SK-N-SH (cell line): ENCODE data around the gene RERG. TPM values are rescaled to one million over a fixed set of nuclear protein-coding genes. Genes with fewer than 3 reads are reported as not detected.

Experiments used
- CTCF ChIA-PET: fragments of 300-600, 350-600 bp; formaldehyde crosslinking; extraction: SDS; loops from one replicate; lab custom pipeline; 2021; lab: Yijun Ruan, JAX
- POLR2A ChIA-PET: fragments of 350-600 bp; sonication (Branson Sonifier 250); formaldehyde crosslinking; extraction: SDS; loops from one replicate; lab custom pipeline; 2020; ENCODE audit warnings: antibody characterized with exemption, inconsistent platforms; lab: Yijun Ruan, JAX
- DNase-seq: peaks from one replicate; pipeline ENCODE4 v3.0.0; 2012
- H2AFZ ChIP-seq: fragments of 200-600 bp; sonication (generic); 2 replicates; pipeline ENCODE4 v1.8.1; 2016; ENCODE audit warnings: antibody characterized with exemption, mild to moderate bottlenecking, low read depth
- H3F3A ChIP-seq: fragments of 200-600 bp; sonication (generic); replicated peaks from 2 replicates; pipeline ENCODE3; 2016; ENCODE audit warnings: antibody characterized with exemption, mild to moderate bottlenecking; ENCODE audit not compliant: insufficient read depth
- H3K27ac ChIP-seq, 2 experiments: fragments of 200-500 bp in 1 of 2; fragments of 200-600 bp in 1 of 2; sonication (Bioruptor generic) in 1 of 2; sonication (generic), shearing (Covaris generic) in 1 of 2; 2 replicates each; pipeline versions ENCODE4 v1.5.1 to v1.6.1; 2014 to 2016; ENCODE audit warnings: low read depth in 2 of 2, inconsistent platforms in 1 of 2, low read length in 1 of 2, mild to moderate bottlenecking in 1 of 2, mixed read lengths in 1 of 2
- H3K27me3 ChIP-seq: fragments of 200-600 bp; sonication (generic), shearing (Covaris generic); 2 replicates; pipeline ENCODE4 v1.6.1; 2016; ENCODE audit warnings: mixed run types; ENCODE audit not compliant: insufficient read depth
- H3K36me3 ChIP-seq, 2 experiments: fragments of 200-500 bp in 1 of 2; fragments of 200-600 bp in 1 of 2; sonication (Bioruptor generic) in 1 of 2; sonication (generic) in 1 of 2; replicated peaks in 1 of 2; 2 replicates each; pipeline versions ENCODE3 to v1.5.1; 2014 to 2016; ENCODE audit warnings: low read length in 1 of 2, mild to moderate bottlenecking in 1 of 2; ENCODE audit not compliant: insufficient read depth in 2 of 2, control insufficient read depth in 1 of 2
- H3K4me1 ChIP-seq, 2 experiments: fragments of 200-500 bp in 1 of 2; fragments of 200-600 bp in 1 of 2; sonication (Bioruptor generic) in 1 of 2; sonication (generic), shearing (Covaris generic) in 1 of 2; 2 replicates each; pipeline versions ENCODE4 v1.5.1 to v1.6.1; 2014 to 2016; ENCODE audit warnings: low read depth in 1 of 2, low read length in 1 of 2, mixed run types in 1 of 2; ENCODE audit not compliant: insufficient read depth in 2 of 2, control insufficient read depth in 1 of 2
- H3K4me2 ChIP-seq: fragments of 200-600 bp; sonication (generic), shearing (Covaris generic); 2 replicates; pipeline ENCODE4 v1.6.1; 2017; ENCODE audit warnings: mixed run types
- H3K4me3 ChIP-seq, 2 experiments: fragments of 200-500 bp in 1 of 2; fragments of 200-600 bp in 1 of 2; sonication (Bioruptor generic) in 1 of 2; sonication (generic), shearing (Covaris generic) in 1 of 2; 2 replicates each; pipeline versions ENCODE4 v1.5.1 to v1.8.1; 2014 to 2016; ENCODE audit warnings: low read depth in 2 of 2, inconsistent platforms in 1 of 2, low read length in 1 of 2, mild to moderate bottlenecking in 1 of 2, mixed read lengths in 1 of 2, moderate library complexity in 1 of 2
- H3K79me2 ChIP-seq: fragments of 200-600 bp; sonication (generic); 2 replicates; pipeline ENCODE4 v1.8.1; 2017; ENCODE audit warnings: mild to moderate bottlenecking; ENCODE audit not compliant: insufficient read depth
- H3K9ac ChIP-seq: fragments of 200-600 bp; sonication (generic); 2 replicates; pipeline ENCODE4 v1.6.1; 2017; ENCODE audit warnings: mixed run types
- H3K9me2 ChIP-seq: fragments of 200-600 bp; sonication (generic); 2 replicates; pipeline ENCODE4 v1.6.1; 2017; ENCODE audit warnings: mixed run types
- H3K9me3 ChIP-seq: fragments of 200-600 bp; sonication (generic); 2 replicates; pipeline ENCODE4 v1.6.1; 2017; ENCODE audit warnings: mixed run types, mild to moderate bottlenecking, moderate library complexity
- H4K20me1 ChIP-seq: fragments of 200-600 bp; sonication (generic); 2 replicates; pipeline ENCODE4 v1.6.1; 2017; ENCODE audit warnings: mild to moderate bottlenecking, mixed run types; ENCODE audit not compliant: insufficient read depth
- CHD2 ChIP-seq: fragments of 150-350 bp; IDR thresholded peaks from 2 replicates; pipeline ENCODE4 v1.6.1; 2018; ENCODE audit warnings: low read length; ENCODE audit not compliant: partially characterized antibody
- CTCF ChIP-seq: fragments of 200-600 bp; sonication (generic); IDR thresholded peaks from 2 replicates; pipeline ENCODE4 v1.6.1; 2017; ENCODE audit warnings: antibody characterized with exemption, mild to moderate bottlenecking, moderate library complexity
- MEF2A ChIP-seq: IDR thresholded peaks from 2 replicates; pipeline ENCODE4 v1.4.0; 2012; ENCODE audit warnings: low read depth, borderline replicate concordance
- RAD21 ChIP-seq: IDR thresholded peaks from 2 replicates; pipeline ENCODE4 v1.6.1; 2012; ENCODE audit warnings: mild to moderate bottlenecking, low read length
- RFX5 ChIP-seq: IDR thresholded peaks from 2 replicates; pipeline ENCODE4 v1.6.1; 2012; ENCODE audit warnings: mild to moderate bottlenecking, improper control_type of control experiment, low read length
- SMC3 ChIP-seq: IDR thresholded peaks from 2 replicates; pipeline ENCODE4 v1.6.1; 2012; ENCODE audit warnings: low read depth, low read length, improper control_type of control experiment
- TCF12 ChIP-seq: IDR thresholded peaks from 2 replicates; pipeline ENCODE4 v1.4.0; 2012
- TEAD4 ChIP-seq: IDR thresholded peaks from 2 replicates; pipeline ENCODE4 v1.4.0; 2012; ENCODE audit warnings: mild to moderate bottlenecking, borderline replicate concordance; ENCODE audit not compliant: insufficient read depth
- USF1 ChIP-seq: IDR thresholded peaks from 2 replicates; pipeline ENCODE4 v1.4.0; 2012; ENCODE audit warnings: low read depth, borderline replicate concordance
- YY1 ChIP-seq: IDR thresholded peaks from 2 replicates; pipeline ENCODE4 v1.4.0; 2012; ENCODE audit warnings: low read depth, mild to moderate bottlenecking
- WGBS: methylation state at CpG from one replicate; pipeline ENCODE4 v1.1.6; 2017; ENCODE audit warnings: low lambda C conversion rate; 5-methylcytosine and 5-hydroxymethylcytosine counted together
- polyA plus RNA-seq, 3 experiments: library from polyadenylated mRNA; depleted of rRNA; stranded (reverse); fragments of >200 nt; gene quantifications; 2 replicates each; pipeline ENCODE4 v1.2.3, GENCODE V29; 2012

The RERG gene
- polyA plus RNA-seq, 1 of the 3 experiments (the other 2 are of a cell fraction): 0.49 TPM

GRCh38 chr12:15152868-15153267 lies 68.3 kb downstream of the RERG start (continued):
- TF ChIP-seq CHD2: no peak
- no peak for TF ChIP-seq MEF2A
- no peak for TF ChIP-seq TCF12
- TF ChIP-seq SMC3: no peak

- ChIA-PET CTCF (interaction anchor here (0.7 to 5.9 kb wide), 5 partner anchors 37 to 371 kb away, joined by 3 to 54 read pairs (median 4); partner anchors contain the start of gene RERG), POLR2A (no interaction called here)
- no peaks in the 10 kb centered on the region for H3K9me3 ChIP-seq
- H3K79me2 ChIP-seq: no peaks in the 10 kb centered on the region
- H3K4me2 ChIP-seq: no peak overlapping the region
- H3K4me3 ChIP-seq: no peak overlapping the region
- no peaks in the 10 kb centered on the region for H3K36me3 ChIP-seq
- H3K27me3 ChIP-seq: peaks cover 5% of the 10 kb centered on the region
- no peak overlapping the region for H3K27ac ChIP-seq
- no peaks in the 10 kb centered on the region for H3F3A ChIP-seq
- no peaks in the 10 kb centered on the region for H3K9me2 ChIP-seq
- H2AFZ ChIP-seq: no peak overlapping the region
- 65% methylated on average over 1 of the region's 1 CpG for WGBS
- no peaks in the 10 kb centered on the region for H4K20me1 ChIP-seq
- H3K4me1 ChIP-seq: no peaks in the 10 kb centered on the region
- TF ChIP-seq CTCF (0 out of 2 replicates have a peak, but pooled peaks have one; percentile 31), TEAD4 (no peak), MEF2A (no peak), YY1 (no peak), TCF12 (no peak)
- H3K9ac ChIP-seq: no peak overlapping the region
- DNase-seq: no peak
Measured at GRCh38 chr12:15152456-15152855, 68.8 kb downstream of the RERG start.

GRCh38 chr12:15151161-15152091 lies 69.8 kb downstream of the RERG start:
- Histone ChIP-seq H3K4me1 (no peaks in the 10 kb centered on the region), H3F3A (no peaks in the 10 kb centered on the region), H3K9me3 (no peaks in the 10 kb centered on the region), H4K20me1 (no peaks in the 10 kb centered on the region), H3K79me2 (no peaks in the 10 kb centered on the region), H3K27me3 (peaks cover 5% of the 10 kb centered on the region), H3K36me3 (no peaks in the 10 kb centered on the region), H3K4me3 (no peak overlapping the region; a peak in 1 of 4 replicates), H3K4me2 (no peak overlapping the region), H3K27ac (no peak overlapping the region), H2AFZ (no peak overlapping the region), H3K9me2 (no peaks in the 10 kb centered on the region), H3K9ac (no peak overlapping the region)
- CTCF ChIA-PET: interaction anchor here (0.7 to 5.9 kb wide), 6 partner anchors 13 to 69 kb away, joined by 3 to 54 read pairs (median 3); partner anchors contain the start of gene RERG
- TF ChIP-seq SMC3 (peak; percentile 50), MEF2A (no peak), USF1 (no peak), RFX5 (no peak), CTCF (peak; percentile 66), RAD21 (peak; percentile 59)
- 20% methylated on average over 5 of the region's 5 CpGs for WGBS
- peak; percentile 27 for DNase-seq
- POLR2A ChIA-PET: no interaction called here
